GM18508 (cell line): ENCODE data around the gene CCDC112.
"Not testable (repeated sequence)": the region's sequence is repeated elsewhere in the genome, so short reads cannot be mapped to it uniquely, and the experiment has no call there.

ENCODE experiments used
- ATAC-seq: cut with Tn5 transposase; IDR thresholded peaks from one replicate; pipeline ENCODE4 v1.9.1; 2021; ENCODE audit warnings: moderate number of reproducible peaks; ENCODE audit not compliant: insufficient read depth, unreplicated experiment

CCDC112 gene, protein sequence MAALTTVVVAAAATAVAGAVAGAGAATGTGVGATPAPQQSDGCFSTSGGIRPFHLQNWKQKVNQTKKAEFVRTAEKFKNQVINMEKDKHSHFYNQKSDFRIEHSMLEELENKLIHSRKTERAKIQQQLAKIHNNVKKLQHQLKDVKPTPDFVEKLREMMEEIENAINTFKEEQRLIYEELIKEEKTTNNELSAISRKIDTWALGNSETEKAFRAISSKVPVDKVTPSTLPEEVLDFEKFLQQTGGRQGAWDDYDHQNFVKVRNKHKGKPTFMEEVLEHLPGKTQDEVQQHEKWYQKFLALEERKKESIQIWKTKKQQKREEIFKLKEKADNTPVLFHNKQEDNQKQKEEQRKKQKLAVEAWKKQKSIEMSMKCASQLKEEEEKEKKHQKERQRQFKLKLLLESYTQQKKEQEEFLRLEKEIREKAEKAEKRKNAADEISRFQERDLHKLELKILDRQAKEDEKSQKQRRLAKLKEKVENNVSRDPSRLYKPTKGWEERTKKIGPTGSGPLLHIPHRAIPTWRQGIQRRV

GRCh38 chr5:115296124-115297022 is at the start of gene CCDC112:
Gene CCDC112, minus strand, starts transcription at chr5:115296654. Its CDS starts 111 bp downstream, at chr5:115296543.
- peak; percentile 65 for ATAC-seq

- ATAC-seq = no peak
These were observed 48.9 kb upstream of the CCDC112 start for GRCh38 chr5:115345344-115345743.

DNA sequence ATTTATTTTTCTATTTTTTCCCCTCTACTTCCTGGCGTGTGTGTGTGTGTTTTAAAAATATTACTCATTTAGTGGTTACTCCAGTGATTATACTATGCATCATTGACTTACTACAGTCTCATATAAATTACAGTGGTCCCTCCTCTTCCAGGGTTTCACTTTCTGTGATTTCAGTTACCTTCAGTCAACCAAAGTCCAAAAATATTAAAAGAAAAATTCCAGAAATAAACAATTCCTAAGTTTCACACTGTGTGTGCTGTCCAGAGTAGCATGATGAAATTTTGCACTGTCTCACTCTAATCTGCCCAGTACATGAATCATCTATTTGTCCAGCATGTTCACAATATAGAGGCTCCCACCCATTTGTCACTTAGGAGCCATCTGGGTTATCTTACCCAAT is 47.4 kb upstream of the CCDC112 start:
- no peak for ATAC-seq

DNA sequence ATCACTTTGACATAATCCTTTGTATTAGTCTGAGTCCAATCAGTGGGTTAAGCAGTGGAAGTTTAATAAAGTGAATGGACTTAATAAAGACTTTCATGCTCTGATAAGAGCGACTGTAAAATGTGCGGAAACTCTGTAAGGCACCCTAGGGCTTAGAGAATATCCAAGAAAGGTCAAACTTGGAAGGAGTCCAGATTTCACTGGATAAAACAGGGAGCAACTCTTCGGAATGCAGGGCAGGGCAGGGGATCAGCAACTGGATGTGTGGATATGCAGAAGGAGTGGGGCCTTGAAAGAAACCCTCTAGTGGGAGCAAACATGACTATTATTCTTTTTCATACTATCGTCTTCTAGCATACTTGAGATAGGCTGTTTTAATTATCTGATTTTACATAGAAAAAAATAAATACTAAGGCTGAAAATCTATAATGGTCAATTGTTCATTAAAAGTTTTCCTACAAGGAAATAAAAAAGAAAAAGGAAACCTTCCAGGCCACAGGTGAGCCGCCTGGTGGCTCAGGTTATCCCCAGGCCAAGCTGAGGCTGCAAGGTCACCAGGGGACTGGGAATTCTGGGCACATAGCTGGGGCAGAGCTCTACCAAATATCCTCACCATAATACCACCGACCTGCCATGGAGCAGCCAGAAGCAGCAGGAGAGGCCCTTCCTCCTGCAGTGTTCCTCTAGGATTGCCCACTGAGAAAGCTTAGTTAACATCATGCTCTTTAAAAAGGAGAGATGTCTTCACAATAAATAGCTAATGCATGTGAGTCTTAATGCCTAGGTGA is 46.3 kb upstream of the CCDC112 start:
- ATAC-seq = no peak

DNA sequence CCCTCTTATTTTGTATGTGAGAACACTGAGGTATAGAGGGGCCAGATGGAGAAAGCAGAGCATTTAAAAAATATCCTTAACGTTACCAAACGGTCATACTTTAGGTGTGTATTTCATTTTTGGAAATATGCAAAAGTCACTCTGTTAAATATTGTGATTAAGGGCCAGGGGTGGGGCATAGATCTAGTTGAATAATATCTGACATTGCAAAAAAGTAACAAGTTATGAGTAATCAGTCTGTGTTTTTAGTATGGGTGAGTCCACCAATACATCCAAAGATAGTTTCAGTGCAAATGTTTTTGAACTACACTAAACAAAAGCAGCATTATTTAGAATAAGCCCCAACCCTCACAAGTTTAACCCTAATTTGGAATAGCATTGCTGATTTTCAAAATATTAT is 45.3 kb upstream of the CCDC112 start:
- no peak for ATAC-seq

GRCh38 chr5:115338851-115339250 is 42.4 kb upstream of the CCDC112 start:
- no peak for ATAC-seq

DNA sequence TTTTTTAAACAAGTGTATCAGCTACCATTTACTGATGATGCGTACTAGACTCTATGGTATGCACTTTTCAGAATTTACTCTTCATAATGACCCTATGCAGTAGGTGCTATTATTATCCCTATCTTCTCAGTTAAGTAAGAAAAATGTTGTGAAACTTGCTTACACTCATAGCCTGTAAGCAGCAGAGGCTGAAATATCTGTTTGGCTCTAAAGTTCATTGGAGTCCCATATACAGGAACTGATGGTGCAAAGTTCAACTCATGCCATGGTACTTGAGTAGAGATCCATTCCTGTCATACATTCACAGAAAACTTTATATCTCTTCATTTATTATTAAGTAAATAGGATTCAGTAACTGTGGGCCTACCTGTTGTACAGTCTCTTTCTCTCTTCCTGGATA is 41.4 kb upstream of the CCDC112 start:
- ATAC-seq = no peak

DNA sequence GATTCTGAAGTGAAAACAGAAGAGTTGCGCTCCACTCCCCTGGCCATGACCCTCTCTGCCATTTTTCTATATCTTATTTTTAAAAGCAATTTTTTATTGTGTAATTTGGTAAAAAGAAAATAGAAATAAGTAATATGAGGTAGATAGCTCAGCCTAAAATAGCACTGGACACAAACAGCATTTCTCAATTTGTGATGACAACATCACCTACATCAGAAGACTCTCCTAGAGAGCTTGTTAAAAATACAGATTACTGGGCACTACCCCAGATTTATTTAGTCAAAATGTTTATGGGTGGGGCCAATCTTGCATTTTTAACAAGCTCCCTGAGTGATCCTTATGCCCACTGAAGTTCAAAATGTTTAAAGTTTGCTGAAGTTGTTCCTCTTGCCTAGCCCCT is 40.5 kb upstream of the CCDC112 start:
- ATAC-seq = no peak

GRCh38 chr5:115336201-115336720 is 39.8 kb upstream of the CCDC112 start:
- ATAC-seq = no peak

DNA sequence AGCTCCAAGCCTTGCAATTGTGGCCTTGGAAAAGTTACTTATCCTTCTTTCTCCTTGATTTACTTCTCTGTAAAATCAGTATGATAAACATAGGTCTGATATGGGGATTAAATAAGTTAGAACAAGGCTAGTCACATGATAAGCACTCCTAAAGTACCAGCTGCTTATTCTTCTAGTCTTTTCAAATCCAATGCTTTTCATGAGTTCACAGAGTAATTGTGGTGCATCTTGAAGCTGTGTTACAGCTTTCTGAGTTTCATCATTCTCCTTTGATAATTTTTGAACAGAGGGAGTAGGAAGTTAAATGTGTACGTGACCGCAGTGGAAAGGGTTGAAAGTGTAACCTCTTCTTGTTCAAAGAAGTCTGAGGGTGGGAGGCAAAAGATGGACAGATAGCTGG is 38.8 kb upstream of the CCDC112 start:
- no peak for ATAC-seq

GRCh38 chr5:115333164-115333563 is 36.7 kb upstream of the CCDC112 start:
- ATAC-seq = no peak

- ATAC-seq = peak; percentile 51
These were observed 34.4 kb upstream of the CCDC112 start for GRCh38 chr5:115330830-115331229.

- no peak for ATAC-seq
These were observed 33.0 kb upstream of the CCDC112 start for GRCh38 chr5:115329475-115329874.

DNA sequence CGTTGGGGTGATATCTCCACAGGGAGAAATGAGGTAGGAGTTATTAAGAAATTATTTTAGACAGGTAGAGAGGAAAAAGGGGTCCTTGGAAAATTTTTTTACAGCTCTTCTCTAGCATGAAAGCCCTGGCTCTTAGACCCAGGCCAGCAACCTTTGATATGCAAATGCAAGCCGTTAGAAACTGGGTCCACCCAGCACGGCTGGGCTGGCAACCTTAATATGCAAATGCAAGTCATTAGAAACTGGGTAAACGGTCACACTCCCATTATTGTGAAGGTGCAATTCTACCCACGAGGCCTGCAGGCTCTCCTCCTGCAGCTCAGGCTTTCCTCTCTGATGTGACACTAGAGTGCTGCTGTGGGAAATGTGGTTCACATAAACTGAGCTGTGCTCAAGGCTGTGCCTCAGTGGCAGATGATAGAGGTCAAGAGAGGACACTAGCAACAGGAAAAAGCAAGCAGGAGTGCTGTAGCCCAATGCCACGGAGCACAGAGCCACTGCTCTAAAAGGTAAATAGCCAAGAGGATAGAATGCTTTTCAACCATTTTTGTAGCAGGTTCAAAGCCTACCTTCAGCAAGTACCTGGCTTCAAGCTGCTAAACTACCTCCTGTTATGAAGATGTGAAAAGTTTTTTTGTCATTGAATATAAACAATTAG is 32.3 kb upstream of the CCDC112 start:
- not testable (repeated sequence) for ATAC-seq

DNA sequence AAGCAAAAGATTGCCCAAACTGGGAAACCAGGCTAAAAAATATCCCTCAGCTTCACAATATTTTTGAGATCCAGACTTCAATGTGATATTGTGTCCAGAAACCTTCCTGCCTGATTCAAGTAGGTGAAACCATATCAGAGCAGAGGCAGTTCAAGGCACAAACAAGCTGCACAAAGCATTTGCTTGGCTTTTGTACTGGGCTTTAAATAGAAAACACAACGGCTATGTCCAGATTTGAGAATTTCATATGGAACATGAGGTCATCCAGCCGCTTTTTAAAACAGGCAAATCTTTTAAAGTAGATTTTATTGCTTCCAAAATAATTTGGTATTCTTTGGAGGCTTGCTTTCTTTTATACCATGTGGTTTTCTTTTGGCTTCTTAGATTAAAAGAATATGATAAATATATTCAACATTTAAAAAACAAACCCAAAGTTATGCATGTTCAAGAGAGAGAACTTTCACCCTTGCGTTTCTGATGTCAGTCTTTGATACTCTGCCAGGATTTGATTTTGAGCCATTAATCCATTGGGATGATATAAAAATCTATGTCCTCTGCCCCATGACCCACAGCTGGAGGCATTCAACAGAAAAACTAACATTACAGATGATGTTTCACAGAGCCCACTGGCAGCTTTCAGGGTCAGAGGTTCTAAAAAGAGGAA is 29.0 kb upstream of the CCDC112 start:
- ATAC-seq = no peak

- no peak for ATAC-seq
These were observed 27.6 kb upstream of the CCDC112 start for GRCh38 chr5:115324021-115324420.

DNA sequence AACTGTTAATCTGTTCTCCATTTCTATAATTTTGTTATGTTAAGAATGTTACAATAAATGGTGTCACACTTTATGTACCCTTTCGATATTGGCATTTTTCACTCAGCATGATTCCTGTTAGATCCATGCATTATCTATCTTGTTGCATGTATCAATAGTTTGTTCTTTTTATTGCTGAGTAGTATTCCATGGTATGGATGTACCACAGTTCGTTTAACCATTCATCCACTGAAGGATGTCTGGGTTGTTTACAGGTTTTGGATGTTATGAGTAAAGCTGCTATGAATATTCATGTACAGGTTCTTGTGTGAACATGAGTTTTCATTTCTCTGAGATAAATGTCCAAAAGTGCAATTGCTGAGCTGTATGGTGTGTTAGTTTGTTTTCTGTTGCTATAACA is 26.3 kb upstream of the CCDC112 start:
- no peak for ATAC-seq

- no peak for ATAC-seq
These were observed 24.9 kb upstream of the CCDC112 start for GRCh38 chr5:115321309-115321708.

DNA sequence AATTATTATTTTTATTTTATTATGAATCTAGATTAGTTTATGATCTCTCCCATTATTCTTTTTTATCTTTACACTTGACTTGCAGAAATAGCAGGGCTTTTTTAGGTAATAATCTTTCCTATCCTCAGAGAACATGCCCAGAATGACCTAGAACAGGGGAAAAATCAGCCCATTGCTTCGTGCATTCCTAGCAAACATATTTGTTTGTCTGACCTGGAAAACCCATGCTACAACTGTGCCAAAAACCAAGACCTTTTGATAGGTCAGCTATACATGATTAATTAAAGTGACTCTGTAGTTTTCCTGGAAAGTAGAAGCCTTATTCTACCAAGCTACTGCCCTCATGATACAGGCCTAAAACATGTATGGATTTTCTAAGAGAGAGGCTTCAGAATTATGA is 24.1 kb upstream of the CCDC112 start:
- ATAC-seq = no peak
